CD4-positive, alpha-beta T cell treated with Interleukin-17A for 4 hours (primary cell): Measurements from ENCODE around the gene FOXL3.

Experiments used
- DNase-seq: peaks from one replicate; pipeline ENCODE4 v3.0.0-alpha.2; 2020; ENCODE audit warnings: mixed read lengths

The FOXL3 gene

DNA sequence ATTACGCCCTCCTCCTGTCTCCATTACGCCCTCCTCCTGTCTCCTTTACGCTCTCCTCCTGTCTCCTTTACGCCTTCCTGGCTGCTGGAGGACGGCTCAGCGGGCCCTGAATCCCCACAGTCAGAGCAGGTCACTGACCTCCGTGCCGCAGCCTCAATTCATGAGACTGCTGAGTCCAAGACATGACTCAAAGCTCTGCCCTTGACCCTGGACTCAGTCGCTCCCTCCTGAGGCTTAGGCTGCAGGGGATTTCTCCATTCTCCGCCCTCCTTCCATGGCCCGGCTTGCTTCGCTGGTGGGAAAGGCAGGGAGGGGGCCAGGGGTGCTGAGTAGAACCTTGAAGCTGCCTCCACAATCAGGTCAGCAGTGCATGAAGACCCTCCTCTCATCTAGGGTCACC is 21.0 kb upstream of the FOXL3 start:
- no peak for DNase-seq

DNA sequence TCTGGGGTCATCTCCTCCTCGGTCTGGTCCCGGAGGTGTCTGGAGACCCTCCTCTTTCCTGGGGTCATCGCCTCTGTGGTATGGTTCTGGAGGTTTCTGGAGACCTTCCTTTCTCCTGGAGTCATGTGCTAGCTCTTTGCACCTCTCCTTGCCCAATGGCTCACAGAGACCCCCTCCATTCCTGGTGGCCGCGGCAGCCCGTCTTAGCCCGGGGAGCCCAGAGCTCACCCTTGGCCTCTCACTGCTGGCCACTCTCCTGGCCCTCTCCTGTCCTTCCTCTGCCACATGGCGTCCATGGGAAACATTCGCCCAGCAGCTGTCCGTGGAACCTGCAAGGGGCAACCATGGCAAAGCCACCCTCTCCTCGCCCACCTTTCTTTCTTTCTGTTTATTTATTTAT is 20.2 kb upstream of the FOXL3 start:
- no peak for DNase-seq

DNA sequence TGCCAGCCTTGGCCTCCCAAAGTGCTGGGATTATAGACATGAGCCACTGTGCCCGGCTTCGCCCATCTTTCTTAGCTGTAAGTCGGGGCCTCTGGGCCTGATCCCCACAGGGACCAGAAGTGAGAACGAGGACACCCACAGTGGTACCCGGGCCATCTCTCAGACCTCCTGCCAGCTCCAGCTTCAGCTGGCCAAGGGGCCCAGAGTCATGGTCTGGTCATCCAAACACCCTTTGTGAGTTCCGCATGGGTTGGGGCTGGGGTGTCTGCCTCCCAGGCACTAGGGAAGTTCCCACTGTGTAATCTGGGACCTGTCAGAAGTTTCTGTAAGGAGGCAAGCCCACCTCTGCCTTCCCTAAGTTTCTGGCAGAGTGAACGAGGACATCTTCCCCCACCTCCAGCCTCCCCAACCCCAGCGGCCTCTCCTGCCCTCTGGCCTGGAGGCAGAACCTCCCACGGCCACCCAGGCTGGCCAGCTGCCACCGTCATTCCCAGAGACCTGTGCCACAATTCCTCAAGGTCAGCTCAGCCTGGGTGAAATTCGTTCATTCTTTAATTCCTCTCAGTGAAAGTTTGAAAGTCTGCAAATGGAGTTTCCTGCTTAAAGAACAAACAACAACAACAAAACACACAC is 19.5 kb upstream of the FOXL3 start:
- DNase-seq = no peak

DNA sequence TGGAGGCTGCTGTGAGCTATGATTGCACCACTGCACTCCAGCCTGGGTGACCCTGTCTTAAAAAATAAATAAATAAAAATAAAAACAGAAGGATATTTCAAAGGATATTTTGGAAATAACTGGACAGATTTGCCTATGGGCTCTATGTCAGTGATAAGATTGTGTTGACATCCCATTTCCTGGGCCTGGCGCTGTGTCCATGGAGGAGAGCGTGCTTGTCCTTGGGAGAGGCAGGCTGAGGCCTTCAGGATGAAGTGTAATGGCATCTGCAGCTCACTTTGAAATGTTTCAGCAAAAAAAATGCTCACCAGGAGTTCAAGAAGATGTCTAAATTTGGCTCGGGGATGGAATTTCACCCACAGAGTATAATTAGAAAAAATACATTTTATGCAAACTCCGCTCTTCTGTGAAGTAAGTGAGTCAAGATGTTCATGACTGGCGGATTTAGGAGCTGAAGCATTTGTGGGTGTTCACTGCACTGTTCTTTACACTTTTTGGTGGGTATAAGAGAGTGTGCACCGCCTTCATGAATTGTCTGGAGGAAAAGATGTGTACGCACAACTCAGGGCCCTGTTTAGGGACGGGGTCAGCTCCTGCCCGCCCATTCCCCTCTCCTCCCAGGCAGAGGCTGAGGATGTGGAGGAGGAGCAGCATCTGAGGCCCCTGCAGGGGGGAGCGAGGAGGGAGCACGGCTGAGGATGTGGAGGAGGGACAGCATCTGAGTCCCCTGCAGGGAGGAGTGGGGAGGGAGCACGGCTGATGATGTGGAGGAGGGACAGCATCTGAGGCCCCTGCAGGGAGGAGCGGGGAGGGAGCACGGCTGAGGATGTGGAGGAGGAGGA is 18.5 kb upstream of the FOXL3 start:
- no peak for DNase-seq

DNA sequence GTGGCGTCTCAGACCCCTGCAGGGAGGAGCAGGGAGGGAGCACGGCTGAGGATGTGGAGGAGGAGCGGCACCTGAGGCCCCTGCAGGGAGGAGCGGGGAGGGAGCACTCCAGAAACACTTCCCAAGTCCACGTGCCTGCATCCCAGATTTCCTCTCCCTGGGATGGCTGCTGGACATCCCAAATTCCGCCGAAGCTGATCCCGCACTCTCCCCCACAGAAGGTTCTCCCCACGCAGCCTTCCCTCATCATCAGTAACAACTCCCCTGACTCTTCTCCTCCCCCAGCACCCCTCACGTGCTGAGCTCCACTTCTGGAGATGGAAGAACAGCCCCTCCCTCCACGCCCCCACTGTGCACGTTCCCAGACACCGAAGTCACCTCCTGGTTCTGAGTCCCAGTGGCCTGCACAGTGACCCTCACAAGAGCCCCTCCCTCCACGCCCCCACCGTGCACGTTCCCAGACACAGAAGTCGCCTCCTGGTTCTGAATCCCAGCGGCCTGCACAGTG is 17.8 kb upstream of the FOXL3 start:
- DNase-seq = no peak

DNA sequence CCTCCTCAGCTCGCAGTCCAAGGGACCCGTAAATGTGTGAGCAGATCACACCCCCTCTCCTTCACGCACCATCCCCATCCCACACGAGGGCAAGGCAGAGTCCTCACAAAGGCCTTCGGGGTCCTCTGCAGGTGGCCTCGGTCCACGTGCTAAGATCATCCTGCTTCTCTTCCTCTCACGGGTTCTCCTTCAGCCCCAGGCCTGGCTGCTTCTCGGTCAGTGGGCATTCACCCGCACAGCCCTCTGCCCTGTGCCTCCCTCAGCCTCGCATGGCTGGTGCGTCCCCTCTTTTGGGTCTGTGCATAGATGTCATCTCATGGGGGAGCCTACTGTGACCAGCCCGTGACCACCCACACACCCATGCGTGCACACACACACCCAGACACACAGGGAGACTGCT is 17.3 kb upstream of the FOXL3 start:
- DNase-seq = no peak

DNA sequence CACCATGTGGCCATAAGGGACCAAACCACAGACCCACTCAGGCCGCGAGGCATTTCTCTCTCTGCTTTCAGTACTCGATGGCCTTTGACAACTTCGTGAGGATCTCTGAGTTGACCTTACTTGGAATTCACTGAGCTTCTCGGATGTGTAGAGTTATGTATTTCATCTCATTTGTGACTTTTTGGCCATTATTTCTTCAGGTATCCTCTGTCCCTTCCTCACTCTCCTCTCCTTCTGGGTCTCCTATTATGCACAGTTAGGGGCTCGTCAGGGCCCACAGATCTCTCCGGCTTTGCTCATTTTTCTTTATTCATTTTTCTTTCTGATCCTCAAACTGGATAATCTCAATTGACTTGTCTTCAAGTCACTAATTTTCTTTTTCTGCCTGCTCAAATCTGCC is 16.6 kb upstream of the FOXL3 start:
- DNase-seq = no peak

DNA sequence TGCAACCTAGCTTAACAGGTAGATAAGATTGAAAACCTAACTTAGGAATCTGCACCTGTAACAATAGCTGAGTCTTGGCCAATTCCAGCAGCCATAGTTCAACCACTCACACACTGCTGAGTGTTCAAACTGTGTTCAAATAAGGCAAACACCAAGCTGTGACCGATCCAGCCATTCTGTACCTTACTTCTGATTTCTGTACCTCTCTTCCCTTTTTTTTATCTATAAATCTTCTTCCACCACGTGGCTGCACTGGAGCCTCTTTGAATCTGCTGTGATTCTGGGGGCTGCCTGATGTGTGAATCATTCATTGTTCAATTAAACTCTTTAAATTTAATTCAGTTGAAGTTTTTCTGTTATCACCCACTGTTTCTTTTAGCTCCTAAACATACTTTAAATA is 15.7 kb upstream of the FOXL3 start:
- no peak for DNase-seq

DNA sequence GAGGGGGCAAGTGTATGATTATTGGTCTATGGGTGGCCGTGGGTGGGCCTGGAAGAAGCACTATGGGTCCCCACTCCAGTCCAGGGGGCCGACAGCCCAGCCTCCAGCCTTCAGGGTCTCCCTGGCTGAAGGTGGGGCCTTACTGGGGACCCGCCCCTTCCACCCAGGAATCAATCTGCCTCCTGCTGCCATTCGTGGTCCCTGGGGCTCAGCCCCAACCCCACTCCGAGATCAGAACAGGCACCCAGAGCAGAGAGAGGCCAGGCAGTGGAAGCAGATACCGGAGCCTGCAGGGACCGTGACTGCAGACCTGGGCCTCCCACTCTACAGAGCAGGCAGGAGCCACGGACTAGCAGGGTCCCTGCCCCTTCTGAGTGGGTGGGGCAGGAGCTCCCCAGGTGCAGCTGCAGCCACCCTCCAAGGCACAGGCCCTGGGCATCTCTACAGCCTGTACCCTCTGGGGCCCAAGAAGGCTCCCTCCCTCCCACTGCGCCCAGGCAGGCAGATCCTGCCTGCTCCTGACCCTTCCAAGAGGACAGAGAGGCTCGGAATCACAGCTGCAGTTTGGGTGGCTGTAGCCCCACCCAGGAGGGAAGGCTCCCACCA is 13.6 kb upstream of the FOXL3 start:
- DNase-seq = no peak

DNA sequence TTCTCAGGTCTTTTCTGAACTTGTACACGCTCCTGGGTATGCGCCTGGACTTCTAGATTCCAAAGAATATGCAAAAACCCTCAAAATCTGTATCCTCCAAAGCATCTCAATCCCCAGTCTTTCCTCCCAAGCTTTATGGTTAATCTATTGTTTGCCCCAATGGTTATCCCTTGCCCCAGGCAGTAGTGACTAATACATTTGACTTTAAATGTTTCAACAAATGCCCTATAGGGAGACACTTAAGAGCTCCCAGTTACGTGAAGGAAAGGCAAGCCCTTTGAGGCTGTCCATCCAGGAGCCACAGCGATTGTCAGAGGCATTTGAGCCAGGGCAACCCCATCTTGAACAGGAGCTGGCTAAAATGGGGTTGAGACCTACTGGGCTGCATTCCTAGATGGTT is 12.7 kb upstream of the FOXL3 start:
- no peak for DNase-seq

DNA sequence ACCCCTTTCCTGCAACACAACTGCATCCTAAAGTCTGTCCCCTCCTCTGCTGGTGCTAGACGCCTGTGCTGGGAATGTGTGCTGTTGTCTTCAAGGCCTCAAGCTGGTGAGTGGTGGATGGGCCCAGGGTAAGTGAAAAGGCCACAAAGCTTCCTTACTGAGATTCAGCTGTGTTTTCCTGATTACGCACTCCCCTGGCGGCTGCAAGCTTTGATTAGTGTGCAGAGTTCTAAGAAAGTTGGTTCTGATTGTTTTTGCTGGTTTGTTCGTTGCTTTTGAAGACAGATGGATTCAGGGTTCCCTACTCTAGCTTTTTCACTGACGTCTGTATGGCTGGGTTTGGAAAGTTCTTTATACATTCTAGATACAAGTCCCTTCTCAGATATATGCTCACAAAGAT is 11.9 kb upstream of the FOXL3 start:
- DNase-seq = no peak

DNA sequence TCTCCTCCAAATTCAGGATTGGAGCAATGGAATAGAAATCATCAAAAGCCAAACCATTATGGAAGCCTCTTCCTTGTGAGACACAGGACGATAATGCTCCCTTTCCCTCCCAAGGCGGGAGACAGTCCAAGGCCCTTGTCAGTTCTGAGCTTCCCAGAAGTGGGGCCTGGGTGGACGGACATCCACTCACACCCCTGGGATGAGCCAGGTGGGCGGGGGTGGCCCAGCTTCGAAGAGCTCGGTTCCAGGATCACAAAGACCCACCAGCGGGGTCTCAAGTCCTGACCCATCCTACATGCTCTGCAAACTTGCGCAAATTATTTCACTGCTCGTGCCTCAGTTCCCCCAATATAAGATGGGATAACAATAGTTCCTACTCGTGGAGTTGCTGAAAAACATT is 10.1 kb upstream of the FOXL3 start:
- DNase-seq = no peak

DNA sequence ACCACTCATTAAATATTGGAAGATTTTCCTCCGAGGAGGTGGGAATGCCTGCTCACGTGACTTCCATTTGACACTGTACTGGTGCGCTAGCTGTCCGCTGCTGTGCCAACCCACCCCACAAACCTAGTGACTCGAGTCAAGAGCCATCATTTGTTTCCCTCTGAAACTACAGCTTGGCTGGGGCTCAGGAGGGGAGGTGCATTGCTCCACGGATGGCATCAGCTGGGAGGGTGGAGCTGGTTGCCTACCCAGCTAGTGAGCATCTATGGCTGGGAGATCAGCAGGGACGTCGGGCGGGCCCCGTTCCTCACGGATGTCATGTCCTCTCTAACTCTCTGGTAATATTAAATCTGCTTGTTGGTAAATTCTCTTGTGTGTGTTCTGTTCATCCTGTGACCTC is 9.5 kb upstream of the FOXL3 start:
- no peak for DNase-seq

DNA sequence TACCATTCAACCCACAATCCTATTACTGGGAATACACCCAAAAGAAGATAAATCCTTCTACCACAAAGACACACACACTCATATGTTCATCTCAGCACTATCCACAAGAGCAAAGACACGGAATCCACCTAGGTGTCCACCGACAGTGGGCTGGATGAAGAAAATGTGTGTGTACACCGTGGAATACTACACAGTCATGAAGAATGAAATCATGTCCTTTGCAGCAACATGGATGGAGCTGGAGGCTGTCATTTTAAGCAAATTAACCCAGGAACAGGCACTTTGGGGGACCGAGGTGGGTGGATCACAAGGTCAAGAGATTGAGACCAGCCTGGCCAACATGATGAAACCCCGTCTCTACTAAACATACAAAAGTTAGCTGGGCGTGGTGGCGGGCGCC is 8.3 kb upstream of the FOXL3 start:
- DNase-seq = no peak

DNA sequence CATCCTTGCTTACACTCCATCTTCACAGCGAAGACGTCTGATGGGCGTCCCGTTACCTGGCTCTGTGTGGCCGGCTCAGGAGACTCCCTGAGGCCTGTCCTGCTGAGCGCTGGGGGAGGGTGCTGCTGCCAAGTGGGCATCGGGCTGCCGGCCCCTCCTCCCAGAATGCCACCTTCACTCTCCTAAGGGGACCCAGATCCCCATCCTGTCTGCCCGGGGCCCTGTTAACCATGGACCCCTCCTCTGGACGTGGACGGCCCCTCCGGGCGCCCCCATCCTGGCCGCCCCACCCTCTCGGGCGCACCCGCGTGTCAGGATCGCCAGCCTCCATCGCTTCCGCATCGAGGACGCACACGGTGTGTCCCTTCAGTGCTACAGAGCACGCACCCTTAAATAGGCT is 7.3 kb upstream of the FOXL3 start:
- no peak for DNase-seq

DNA sequence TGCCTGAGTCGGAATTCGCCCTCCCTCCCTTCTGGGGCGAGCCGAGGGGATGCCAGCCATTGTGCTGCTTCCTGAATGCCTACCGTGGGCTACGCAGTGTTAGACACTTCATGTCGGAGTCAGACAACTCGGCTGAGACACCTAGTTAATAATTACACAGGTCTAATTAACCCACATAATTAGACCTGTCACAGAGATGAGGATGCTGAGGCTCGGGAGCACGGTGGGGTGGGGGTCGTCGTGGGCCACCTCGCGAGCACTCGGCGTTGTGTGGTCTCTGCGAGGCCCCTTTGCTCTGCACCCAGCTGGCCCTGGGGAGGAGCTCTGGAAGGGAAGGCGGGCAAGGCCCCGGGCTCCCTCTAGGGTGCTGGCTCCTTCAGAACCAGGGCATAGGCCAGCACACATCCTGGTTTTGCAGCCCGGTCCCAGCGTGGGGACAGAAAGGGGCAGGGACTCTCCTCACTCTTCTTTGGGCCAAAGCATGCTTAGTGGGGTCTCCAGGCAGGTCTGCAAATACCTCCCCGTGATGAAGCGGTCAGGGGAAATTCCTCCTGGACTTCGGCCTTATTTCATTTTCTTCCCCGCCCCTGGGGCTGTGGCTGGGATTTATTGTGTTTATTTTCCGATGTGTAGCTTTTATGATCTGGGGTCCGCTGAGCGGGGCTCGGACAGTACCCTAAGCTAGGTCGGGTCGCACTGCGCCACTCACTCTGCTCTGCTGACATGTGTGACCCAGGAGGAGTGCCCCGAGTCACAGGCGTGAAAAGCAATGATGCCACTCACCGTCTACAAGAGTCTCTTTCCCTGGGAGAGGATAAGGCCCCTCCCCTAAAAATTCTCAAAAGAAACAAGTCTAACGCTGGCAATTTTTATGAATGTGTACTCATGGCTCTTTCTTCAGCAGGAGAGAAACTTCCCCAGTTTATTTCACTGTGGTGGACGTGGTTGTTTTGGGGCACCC is 4.9 kb upstream of the FOXL3 start:
- no peak for DNase-seq

DNA sequence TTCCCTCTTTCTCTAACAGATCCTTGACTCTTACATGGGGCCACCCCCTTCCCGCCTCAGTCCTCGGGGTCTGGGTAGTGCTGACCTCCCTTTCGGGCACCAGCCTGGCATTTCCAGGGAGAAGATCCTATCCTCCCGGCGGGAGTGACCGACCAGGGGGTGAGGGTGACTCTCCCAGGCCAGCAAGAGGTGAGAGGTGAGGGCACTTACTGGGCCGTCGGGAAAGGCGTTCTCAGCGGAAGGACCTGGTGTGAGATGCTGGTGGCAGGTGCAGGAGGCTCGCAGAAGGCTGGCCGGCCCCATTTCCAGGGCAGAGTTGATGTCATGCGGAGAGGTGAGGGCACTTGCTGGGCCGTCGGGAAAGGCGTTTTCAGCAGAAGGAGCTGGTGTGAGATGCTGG is 4.2 kb upstream of the FOXL3 start:
- DNase-seq = no peak

DNA sequence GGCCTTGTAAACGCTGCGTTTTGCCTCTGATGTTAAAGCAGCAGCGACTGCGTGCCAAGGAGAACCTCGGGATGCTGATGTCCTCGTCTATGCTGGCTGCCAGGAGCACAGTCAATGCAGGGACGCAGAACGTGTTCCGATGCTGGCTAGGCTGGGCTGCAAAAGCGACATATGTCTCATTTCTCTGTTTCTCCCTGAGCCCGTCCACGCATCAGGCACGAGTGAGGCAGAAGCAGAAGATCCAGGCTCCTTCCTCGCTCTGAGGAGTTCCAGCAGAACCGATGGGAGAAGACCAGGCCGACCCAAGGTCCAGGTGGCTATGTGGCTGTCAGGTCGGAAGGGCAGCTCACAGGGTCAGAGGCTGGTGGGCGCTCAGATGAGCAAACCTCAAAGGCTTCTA is 3.7 kb upstream of the FOXL3 start:
- no peak for DNase-seq

DNA sequence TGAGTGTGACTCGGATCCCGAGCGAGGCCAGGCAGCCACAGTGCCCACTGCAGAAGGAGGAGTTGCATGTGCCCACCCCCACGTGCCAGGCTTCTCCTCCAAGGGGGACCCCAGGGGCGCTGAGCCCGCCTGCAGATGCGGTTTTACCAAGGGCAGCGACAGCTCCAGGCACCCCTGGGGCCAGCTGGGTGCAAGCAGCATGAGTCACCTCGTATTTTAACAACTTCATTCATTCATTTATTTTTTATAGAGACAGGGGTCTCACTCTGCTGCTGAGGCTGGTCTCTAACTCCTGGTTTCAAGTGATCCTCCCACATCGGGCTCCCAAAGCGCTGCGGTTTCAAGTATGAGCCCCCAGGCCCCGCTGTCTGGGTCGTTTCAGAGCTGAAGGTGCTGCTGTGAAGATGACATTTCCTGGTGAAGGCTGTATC is 1.3 kb upstream of the FOXL3 start:
- no peak for DNase-seq

DNA sequence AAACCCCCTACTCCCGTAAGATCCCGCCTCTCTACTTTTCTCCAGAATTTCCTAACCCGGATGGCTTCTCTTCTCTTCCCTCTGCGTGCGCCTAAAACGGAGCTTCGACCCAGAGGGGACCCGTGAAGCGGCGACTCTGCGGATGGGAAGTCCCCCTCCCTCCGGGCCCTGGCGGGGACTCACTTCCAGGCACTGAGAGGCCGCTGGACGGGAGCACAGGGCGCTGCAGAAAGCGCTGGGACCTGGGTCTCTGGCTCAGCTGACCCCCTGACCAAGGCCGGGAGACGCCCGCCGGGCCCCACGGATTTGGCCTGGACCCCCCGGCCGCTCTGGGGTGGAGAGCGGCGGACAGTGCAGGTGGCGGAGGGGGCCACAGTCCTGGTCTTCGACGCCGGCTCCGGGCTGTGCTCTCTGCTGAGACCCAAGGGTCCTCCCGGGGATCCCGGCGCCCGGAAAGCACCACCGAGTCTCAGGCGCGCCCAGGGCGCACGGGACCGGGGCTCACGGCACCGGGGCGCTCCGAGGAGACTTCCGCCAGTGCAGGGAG is 688 bp upstream of the FOXL3 start:
- no peak for DNase-seq

DNA sequence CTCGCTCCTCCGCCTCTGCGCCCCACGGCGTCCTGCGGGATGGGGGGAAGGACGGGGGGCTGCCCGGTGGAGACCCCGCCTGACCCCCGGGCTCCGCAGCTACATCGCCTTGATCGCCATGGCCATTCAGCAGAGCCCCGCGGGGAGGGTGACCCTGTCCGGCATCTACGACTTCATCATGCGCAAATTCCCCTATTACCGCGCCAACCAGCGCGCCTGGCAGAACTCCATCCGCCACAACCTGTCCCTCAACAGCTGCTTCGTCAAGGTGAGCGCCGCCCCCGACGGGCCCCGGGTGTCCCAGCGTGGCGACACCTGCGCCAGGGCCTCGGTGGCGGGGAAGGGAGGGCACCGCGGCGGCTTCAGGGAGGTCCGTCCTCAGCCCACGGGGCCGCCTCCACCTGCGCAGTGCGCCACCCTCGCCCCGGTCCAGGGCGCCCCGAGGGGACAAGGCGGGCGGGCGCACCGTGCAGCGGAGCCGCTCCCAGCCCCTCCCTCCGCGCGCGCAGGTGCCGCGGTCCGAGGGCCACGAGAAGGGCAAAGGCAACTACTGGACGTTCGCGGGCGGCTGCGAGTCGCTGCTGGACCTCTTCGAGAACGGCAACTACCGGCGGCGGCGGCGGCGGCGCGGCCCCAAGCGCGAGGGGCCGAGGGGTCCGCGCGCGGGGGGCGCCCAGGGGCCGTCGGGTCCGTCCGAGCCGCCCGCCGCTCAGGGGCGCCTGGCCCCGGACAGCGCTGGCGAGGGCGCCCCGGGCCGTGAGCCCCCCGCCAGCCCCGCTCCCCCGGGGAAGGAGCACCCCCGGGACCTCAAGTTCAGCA is 793 bp downstream of the FOXL3 start:
- DNase-seq = no peak
